Stimulated activated effector memory CD8-positive, alpha-beta T cell treated with anti-CD3 and anti-CD28 coated beads, Interleukin-12 subunit alpha, Interleukin-12 subunit beta, amount 100 ng/mL, for 72 hours (primary cell): ENCODE measurements around the gene SYTL4.

ENCODE experiments used
- ATAC-seq: fragments of 150-1000 bp; cut with Tn5 transposase; 2 replicates; pipeline ENCODE4 v1.10.0; 2021
- DNase-seq, 2 donors: peaks; one replicate each; pipeline ENCODE4 v3.0.0; 2021 to 2022; ENCODE audit warnings: low spot score in 2 of 2
- H3K27ac Mint-ChIP-seq: one replicate; pipeline ENCODE4 v1.8.0; 2022; ENCODE audit warnings: mild to moderate bottlenecking, mixed read lengths
- H3K36me3 Mint-ChIP-seq: one replicate; pipeline ENCODE4 v1.8.0; 2022; ENCODE audit warnings: mild to moderate bottlenecking, mixed read lengths
- H3K4me1 Mint-ChIP-seq: one replicate; pipeline ENCODE4 v1.8.0; 2022; ENCODE audit warnings: mixed read lengths
- H3K4me3 Mint-ChIP-seq: one replicate; pipeline ENCODE4 v1.8.0; 2022; ENCODE audit warnings: mild to moderate bottlenecking, mixed read lengths
- H3K9me3 Mint-ChIP-seq: one replicate; pipeline ENCODE4 v1.8.0; 2022; ENCODE audit warnings: mixed read lengths

SYTL4 gene

DNA sequence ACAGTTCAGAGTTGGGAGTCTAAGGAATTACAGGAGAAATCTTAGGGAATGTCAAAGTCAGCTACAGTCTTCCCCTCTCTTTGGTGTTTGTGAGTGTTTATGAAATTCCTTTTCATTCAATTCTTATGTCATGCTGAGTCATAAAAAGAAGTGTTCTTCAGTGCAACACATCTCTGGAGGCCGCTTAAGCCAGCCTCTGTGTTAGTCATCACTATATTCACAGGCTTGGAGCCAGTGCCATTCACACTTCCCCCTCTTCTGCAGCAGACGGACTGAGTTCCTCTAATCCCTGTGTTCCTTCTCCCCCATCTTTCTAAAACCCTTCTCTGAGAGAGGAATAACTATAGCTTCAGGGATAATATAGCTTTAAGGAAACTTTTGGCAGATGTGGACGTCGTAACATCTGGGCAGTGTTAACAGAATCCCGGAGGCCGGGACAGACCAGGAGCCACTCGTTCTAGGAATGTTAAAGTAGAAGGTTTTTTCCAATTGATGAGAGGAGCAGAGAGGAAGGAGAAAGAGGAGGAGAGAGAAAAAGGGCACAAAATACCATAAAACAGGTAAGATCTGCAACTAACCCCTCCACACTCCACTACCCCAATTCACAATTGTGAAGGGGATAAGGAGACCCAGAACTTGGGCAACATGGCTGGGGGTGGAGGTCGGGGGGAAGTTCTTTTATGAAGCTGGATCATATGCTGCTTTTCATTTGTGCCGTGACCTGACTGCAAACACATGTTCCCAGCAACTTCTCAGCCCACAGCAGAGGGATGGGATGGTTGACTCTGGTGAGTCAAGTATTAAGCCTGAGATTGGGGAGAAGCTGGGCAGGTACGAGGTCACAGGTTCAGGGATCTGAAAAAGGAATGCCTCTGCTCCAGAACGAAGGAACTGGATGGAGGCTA is 87.7 kb downstream of the SYTL4 start, which contains the start of gene SRPX2:
SRPX2 (plus strand) TSS at position 244 of the 905 bp plus-strand sequence. CDS start 2,124 bp downstream, outside the sequence.
- Mint-ChIP-seq H3K4me3 (no peak within 1 kb of the TSS), H3K9me3 (no peaks in the 10 kb centered on the region), H3K27ac (no peak within 1 kb of the TSS), H3K4me1 (no peaks in the 10 kb centered on the region), H3K36me3 (no peaks in the 10 kb centered on the region)
- ATAC-seq (peak; percentile 63), DNase-seq (no peak)

DNA sequence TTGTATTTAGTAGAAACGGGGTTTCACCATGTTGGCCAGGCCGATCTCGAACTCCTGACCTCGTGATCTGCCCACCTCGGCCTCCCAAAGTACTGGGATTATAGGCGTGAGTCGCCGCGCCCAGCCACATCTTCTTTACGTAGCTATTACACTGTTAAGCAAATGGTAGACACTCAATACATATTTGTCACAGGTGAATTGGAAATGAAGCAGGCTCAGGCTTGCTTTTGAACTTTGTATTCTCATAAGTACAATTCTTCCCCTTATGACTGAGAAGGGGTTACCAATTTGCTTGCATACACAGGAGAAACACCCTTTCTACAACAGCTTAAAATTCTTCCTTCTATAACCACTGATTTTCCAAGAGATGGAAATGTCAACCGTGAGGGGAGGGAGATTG is 88.7 kb downstream of the SYTL4 start:
- DNase-seq (no peak), ATAC-seq (no peak)
- H3K9me3 Mint-ChIP-seq: no peaks in the 10 kb centered on the region
- H3K36me3 Mint-ChIP-seq: no peaks in the 10 kb centered on the region
- H3K27ac Mint-ChIP-seq: no peak overlapping the region
- H3K4me3 Mint-ChIP-seq: no peak overlapping the region
- no peaks in the 10 kb centered on the region for H3K4me1 Mint-ChIP-seq

DNA sequence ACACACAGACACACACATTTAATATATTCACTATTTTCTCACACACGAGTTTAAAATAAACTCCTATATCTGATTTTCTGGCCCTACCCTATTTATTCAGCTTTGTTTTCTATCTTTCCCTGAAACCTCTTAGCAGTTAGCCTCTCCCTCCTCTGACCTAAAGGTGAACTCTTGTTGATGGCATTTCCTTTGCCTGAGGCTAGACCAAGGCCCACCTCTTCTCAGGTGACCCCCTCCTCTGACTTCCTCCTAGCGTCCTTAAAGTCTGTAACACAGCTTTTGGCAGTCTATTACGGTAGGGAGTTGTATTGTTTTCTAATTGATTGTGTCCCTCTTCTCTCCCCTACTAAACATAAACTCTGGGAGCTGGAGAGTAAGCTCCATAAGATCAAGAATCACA is 89.6 kb downstream of the SYTL4 start:
- Mint-ChIP-seq H3K36me3 (no peaks in the 10 kb centered on the region), H3K9me3 (no peaks in the 10 kb centered on the region), H3K27ac (no peak overlapping the region), H3K4me3 (no peak overlapping the region), H3K4me1 (no peaks in the 10 kb centered on the region)
- ATAC-seq (no peak), DNase-seq (no peak)

DNA sequence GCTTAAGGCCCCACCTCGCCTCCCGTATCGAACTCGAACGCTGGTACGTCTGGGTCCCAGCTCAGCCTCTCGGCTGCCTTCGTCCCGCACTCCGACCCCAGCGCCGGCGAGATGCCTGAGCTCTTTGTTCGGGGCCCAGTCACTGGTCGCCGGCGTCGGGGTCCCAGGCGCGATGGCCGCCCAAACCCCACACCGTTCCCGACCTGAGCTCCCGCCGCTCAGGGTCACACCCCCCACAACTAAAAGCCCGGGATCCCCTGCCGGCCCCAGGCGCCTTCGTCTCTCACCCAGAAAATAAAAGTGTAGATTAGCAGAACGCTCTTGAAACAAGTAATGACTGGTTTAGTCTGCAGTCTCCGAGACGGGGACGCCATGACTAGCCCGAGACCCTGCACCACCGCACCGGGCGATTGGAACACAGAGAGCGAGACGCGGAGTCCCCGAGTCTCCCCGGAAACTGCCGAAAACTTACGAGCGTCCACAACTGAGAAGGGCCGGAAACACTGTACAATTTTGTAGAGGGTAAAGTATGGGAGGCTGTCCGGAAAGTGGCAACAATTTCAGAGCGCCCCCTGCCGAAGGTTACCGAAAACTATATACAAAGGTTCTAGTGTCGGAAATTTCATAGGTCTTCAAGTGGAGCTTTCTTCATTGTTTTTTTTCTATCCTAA is 95.5 kb downstream of the SYTL4 start, which contains the start of gene TSPAN6:
TSPAN6 (minus strand) TSS at position 486 of the 671 bp plus-strand sequence; CDS start at position 374, 112 bp downstream.
- ATAC-seq (peak; percentile 95), DNase-seq (peak; percentile 13 to 59)
- peak within 1 kb of the TSS; percentile 77 for H3K4me3 Mint-ChIP-seq
- H3K27ac Mint-ChIP-seq: no peak within 1 kb of the TSS
- H3K4me1 Mint-ChIP-seq: peaks cover 5% of the 10 kb centered on the region
- no peaks in the 10 kb centered on the region for H3K9me3 Mint-ChIP-seq
- H3K36me3 Mint-ChIP-seq: no peaks in the 10 kb centered on the region

DNA sequence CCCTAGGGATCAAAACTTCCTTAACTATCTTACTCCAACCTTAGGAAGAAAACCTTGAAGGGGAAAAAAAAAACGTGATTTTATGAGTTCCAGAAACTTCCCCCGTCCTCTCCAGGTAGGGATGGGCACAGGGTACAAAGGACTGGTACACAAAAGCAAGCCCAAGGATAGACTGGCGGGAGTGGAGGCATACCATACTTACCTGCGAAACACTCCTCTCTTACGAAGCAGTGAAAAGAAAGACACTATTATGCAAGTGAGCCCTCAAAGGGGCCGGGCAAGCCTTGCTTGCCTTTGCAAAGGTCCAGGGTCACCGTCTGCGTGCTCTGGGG is 96.0 kb downstream of the SYTL4 start:
- ATAC-seq: no peak
- Mint-ChIP-seq H3K27ac (no peak overlapping the region), H3K4me3 (peak overlapping the region; percentile 77)

DNA sequence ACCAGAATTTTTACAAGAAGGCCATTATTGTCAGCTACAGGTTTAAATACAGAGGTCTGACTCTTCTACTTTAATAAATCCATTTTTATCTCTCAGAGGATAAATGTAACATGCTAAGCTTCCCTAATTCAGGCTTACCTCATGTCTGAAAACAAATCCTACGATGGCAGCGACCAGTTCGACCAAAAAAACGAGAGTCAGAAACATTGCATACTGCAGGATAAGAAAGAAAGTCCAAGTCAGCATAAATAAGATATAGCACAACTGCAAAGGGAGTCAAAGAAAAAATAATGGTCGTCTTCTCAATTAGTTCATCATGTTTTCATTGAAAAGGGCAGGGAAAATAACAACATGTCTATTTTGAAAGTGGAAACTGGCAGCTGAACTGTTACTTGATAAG is 96.9 kb downstream of the SYTL4 start:
- DNase-seq (no peak), ATAC-seq (no peak)
- no peak overlapping the region for H3K27ac Mint-ChIP-seq
- H3K9me3 Mint-ChIP-seq: no peaks in the 10 kb centered on the region
- H3K4me1 Mint-ChIP-seq: peaks cover 5% of the 10 kb centered on the region
- no peaks in the 10 kb centered on the region for H3K36me3 Mint-ChIP-seq
- H3K4me3 Mint-ChIP-seq: no peak overlapping the region

More for the DNA sequence above, 96.0 kb downstream of the SYTL4 start:
- no peak for DNase-seq
- H3K36me3 Mint-ChIP-seq: no peaks in the 10 kb centered on the region
- H3K9me3 Mint-ChIP-seq: no peaks in the 10 kb centered on the region
- H3K4me1 Mint-ChIP-seq: peaks cover 5% of the 10 kb centered on the region

DNA sequence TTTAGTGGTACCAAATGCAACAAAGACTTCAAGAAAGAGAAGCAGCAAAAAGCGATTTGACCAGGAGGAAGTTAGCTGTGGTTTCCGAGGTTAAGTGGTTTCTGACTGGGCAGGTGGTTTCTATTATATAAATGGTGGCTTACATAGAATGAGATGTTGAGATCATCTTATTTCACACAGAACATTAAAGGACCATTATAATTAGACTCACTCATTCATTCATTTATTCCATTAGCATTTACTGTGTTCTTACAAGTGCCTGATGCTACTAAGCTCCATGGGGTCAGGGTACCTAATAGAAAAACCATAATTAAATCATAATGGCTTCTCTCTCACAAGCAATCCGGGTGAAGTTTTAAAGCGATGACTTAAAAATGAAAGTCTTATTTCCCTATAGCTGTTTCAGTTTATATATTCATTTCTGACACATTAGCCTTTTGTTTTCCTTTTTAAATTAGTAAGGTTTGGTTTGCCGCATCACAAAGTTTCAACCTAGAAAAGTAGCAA is 105.9 kb downstream of the SYTL4 start:
- Mint-ChIP-seq H3K4me3 (no peak overlapping the region), H3K27ac (peak overlapping the region; percentile 24), H3K9me3 (no peaks in the 10 kb centered on the region), H3K4me1 (peaks cover 8% of the 10 kb centered on the region), H3K36me3 (no peaks in the 10 kb centered on the region)
- ATAC-seq (peak; percentile 52), DNase-seq (peak in 1 of 2 donors; percentile 47)
